Measurements from ENCODE around the gene ZNF709.
"Not testable (repeated sequence)": the region's sequence is repeated elsewhere in the genome, so short reads cannot be mapped to it uniquely, and the experiment has no call there.

ZNF709 gene

GRCh38 chr19:12439686-12440540, 44.7 kb downstream of the ZNF709 start:
- no CpG with 5 or more reads among the region's 28 CpGs for WGBS, 2 donors (ENCODE audit: extremely low coverage in 2 of 2, insufficient read length in 2 of 2, insufficient replicate concordance in 1 of 2)
- peak overlapping the region; percentile 87 for H2BK5ac ChIP-seq (ENCODE audit: low read length)
- H2BK12ac ChIP-seq (ENCODE audit: low read length); H3K4me1 ChIP-seq (ENCODE audit: control insufficient read depth in 2 of 2, insufficient read depth in 1 of 2, low read depth in 1 of 2, low read length in 2 of 2); H3K4ac ChIP-seq (ENCODE audit: low read length); H3K9me3 ChIP-seq (replicated peaks in 1 of 2; ENCODE audit: control insufficient read depth in 2 of 2, insufficient read depth in 1 of 2, low read depth in 1 of 2, low read length in 2 of 2); H3K79me1 ChIP-seq (ENCODE audit: low read depth, low read length); H2BK120ac ChIP-seq (ENCODE audit: low read depth, low read length); H3K27me3 ChIP-seq (ENCODE audit: control insufficient read depth in 3 of 3, insufficient read depth in 3 of 3, low read depth in 1 of 3, low read length in 3 of 3); H3K36me3 ChIP-seq (replicated peaks in 1 of 2; ENCODE audit: control insufficient read depth in 2 of 2, insufficient read depth in 2 of 2, low read length in 2 of 2); H4K91ac ChIP-seq (ENCODE audit: low read depth, low read length, poor library complexity); H2AK5ac ChIP-seq (ENCODE audit: low read depth, low read length); H3K14ac ChIP-seq (ENCODE audit: low read length); H4K8ac ChIP-seq (ENCODE audit: low read depth, low read length); H2BK15ac ChIP-seq (ENCODE audit: low read length): not testable (repeated sequence)
- H2AFZ ChIP-seq (ENCODE audit: low read length), result peak overlapping the region; percentile 93
- peak overlapping the region; percentile 94 for H3K27ac ChIP-seq (replicated peaks; ENCODE audit: low read length)
- peak overlapping the region; percentile 66 for H3K4me2 ChIP-seq (ENCODE audit: insufficient read depth, low read length, poor library complexity, severe bottlenecking)
- peak overlapping the region; percentile 31 for H3K23ac ChIP-seq (ENCODE audit: low read depth, low read length, poor library complexity)
- DNase-seq (ENCODE audit: low spot score), result peak; percentile 23
- H3K4me3 ChIP-seq (ENCODE audit: low read length in 2 of 2), result peak overlapping the region; percentile 88 to 94
- peak overlapping the region; percentile 84 for H3K9ac ChIP-seq (ENCODE audit: low read depth, low read length, poor library complexity)
- peak overlapping the region; percentile 96 for H3K18ac ChIP-seq (ENCODE audit: low read length)

DNA sequence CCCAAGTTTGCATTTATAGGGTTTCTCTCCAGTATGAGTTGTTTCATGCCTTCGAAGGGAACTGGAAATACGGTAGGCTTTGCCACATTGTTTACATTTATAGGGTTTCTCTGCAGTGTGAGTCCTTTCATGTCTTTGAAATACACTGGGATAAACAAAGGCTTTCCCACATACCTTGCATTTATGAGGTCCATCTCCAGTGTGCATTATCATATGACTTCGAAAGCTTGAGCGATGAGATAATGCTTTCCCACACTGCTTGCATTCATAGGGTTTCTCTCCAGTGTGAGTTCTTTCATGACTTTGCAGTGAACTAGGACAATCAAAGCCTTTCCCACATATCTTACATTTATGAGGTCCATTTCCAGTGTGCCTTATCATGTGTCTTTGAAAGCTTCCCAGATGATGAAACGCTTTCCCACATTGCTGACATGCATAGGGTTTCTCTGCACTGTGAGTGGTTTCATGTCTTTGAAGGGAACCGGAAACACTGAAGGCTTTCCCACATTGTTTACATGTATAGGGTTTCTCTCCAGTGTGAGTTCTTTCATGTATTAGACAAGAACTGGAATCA, 53.8 kb downstream of the ZNF709 start:
- H3K23ac ChIP-seq (ENCODE audit: low read depth, low read length, poor library complexity); H2BK15ac ChIP-seq (ENCODE audit: low read length); H2BK120ac ChIP-seq (ENCODE audit: low read depth, low read length); H3K27ac ChIP-seq (replicated peaks; ENCODE audit: low read length); H2BK5ac ChIP-seq (ENCODE audit: low read length); H4K91ac ChIP-seq (ENCODE audit: low read depth, low read length, poor library complexity); H3K4me3 ChIP-seq (ENCODE audit: low read length in 2 of 2); H2BK12ac ChIP-seq (ENCODE audit: low read length); DNase-seq (ENCODE audit: low spot score); H3K9ac ChIP-seq (ENCODE audit: low read depth, low read length, poor library complexity); H3K18ac ChIP-seq (ENCODE audit: low read length); H3K4me1 ChIP-seq (ENCODE audit: control insufficient read depth in 2 of 2, insufficient read depth in 1 of 2, low read depth in 1 of 2, low read length in 2 of 2); H2AK5ac ChIP-seq (ENCODE audit: low read depth, low read length); H3K27me3 ChIP-seq (ENCODE audit: control insufficient read depth in 3 of 3, insufficient read depth in 3 of 3, low read depth in 1 of 3, low read length in 3 of 3); H3K4me2 ChIP-seq (ENCODE audit: insufficient read depth, low read length, poor library complexity, severe bottlenecking); H3K14ac ChIP-seq (ENCODE audit: low read length); H3K4ac ChIP-seq (ENCODE audit: low read length); H4K8ac ChIP-seq (ENCODE audit: low read depth, low read length); H2AFZ ChIP-seq (ENCODE audit: low read length); H3K79me1 ChIP-seq (ENCODE audit: low read depth, low read length): not testable (repeated sequence)
- WGBS, 2 donors (ENCODE audit: extremely low coverage in 2 of 2, insufficient read length in 2 of 2, insufficient replicate concordance in 1 of 2), result no CpG with 5 or more reads among the region's 6 CpGs
- Histone ChIP-seq H3K36me3 (replicated peaks in 1 of 2; ENCODE audit: control insufficient read depth in 2 of 2, insufficient read depth in 2 of 2, low read length in 2 of 2) (peaks cover 17 to 63% of the 10 kb centered on the region in 2 donors), H3K9me3 (replicated peaks in 1 of 2; ENCODE audit: control insufficient read depth in 2 of 2, insufficient read depth in 1 of 2, low read depth in 1 of 2, low read length in 2 of 2) (peaks cover 10 to 59% of the 10 kb centered on the region in 2 donors)

DNA sequence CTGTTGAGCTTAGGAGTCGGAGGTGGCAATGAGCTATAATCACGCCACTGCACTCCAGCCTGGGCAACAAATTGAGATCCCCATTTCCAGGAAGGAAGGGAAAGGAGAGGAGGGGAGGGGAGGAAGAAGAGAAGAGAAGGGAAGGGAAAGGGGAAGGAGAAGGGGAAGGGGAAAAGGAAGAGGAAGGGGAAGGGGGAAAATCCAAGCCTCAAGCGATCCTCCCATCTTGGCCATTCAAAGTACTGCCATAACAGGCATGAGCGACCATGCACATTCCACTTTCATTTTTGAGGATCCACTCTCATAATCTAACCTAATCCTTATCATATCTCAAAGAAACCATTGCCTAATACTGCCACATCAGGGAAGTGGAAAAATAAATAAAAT, 58.7 kb downstream of the ZNF709 start:
- H4K91ac ChIP-seq (ENCODE audit: low read depth, low read length, poor library complexity), result no peak overlapping the region
- no peak for DNase-seq (ENCODE audit: low spot score)
- H2BK12ac ChIP-seq (ENCODE audit: low read length), result no peak overlapping the region
- H3K4me3 ChIP-seq (ENCODE audit: low read length in 2 of 2), result no peak overlapping the region
- H2AK5ac ChIP-seq (ENCODE audit: low read depth, low read length), result no peak overlapping the region
- H3K14ac ChIP-seq (ENCODE audit: low read length), result no peak overlapping the region
- no CpG with 5 or more reads among the region's 4 CpGs for WGBS, 2 donors (ENCODE audit: extremely low coverage in 2 of 2, insufficient read length in 2 of 2, insufficient replicate concordance in 1 of 2)
- H3K79me1 ChIP-seq (ENCODE audit: low read depth, low read length), result no peaks in the 10 kb centered on the region
- H3K4me2 ChIP-seq (ENCODE audit: insufficient read depth, low read length, poor library complexity, severe bottlenecking), result no peak overlapping the region
- no peak overlapping the region for H3K9ac ChIP-seq (ENCODE audit: low read depth, low read length, poor library complexity)
- H3K18ac ChIP-seq (ENCODE audit: low read length), result no peak overlapping the region
- H2AFZ ChIP-seq (ENCODE audit: low read length), result no peak overlapping the region
- H2BK120ac ChIP-seq (ENCODE audit: low read depth, low read length), result no peak overlapping the region
- H4K8ac ChIP-seq (ENCODE audit: low read depth, low read length), result no peak overlapping the region
- H2BK15ac ChIP-seq (ENCODE audit: low read length), result no peak overlapping the region
- no peak overlapping the region for H3K4ac ChIP-seq (ENCODE audit: low read length)
- peaks cover 11 to 64% of the 10 kb centered on the region in 2 donors for H3K9me3 ChIP-seq (replicated peaks in 1 of 2; ENCODE audit: control insufficient read depth in 2 of 2, insufficient read depth in 1 of 2, low read depth in 1 of 2, low read length in 2 of 2)
- H3K27ac ChIP-seq (replicated peaks; ENCODE audit: low read length), result no peak overlapping the region
- H3K4me1 ChIP-seq (ENCODE audit: control insufficient read depth in 2 of 2, insufficient read depth in 1 of 2, low read depth in 1 of 2, low read length in 2 of 2), result no peaks in the 10 kb centered on the region
- no peaks in the 10 kb centered on the region for H3K27me3 ChIP-seq (ENCODE audit: control insufficient read depth in 3 of 3, insufficient read depth in 3 of 3, low read depth in 1 of 3, low read length in 3 of 3)
- peaks cover 17 to 79% of the 10 kb centered on the region in 2 donors for H3K36me3 ChIP-seq (replicated peaks in 1 of 2; ENCODE audit: control insufficient read depth in 2 of 2, insufficient read depth in 2 of 2, low read length in 2 of 2)
- no peak overlapping the region for H2BK5ac ChIP-seq (ENCODE audit: low read length)
- no peak overlapping the region for H3K23ac ChIP-seq (ENCODE audit: low read depth, low read length, poor library complexity)

DNA sequence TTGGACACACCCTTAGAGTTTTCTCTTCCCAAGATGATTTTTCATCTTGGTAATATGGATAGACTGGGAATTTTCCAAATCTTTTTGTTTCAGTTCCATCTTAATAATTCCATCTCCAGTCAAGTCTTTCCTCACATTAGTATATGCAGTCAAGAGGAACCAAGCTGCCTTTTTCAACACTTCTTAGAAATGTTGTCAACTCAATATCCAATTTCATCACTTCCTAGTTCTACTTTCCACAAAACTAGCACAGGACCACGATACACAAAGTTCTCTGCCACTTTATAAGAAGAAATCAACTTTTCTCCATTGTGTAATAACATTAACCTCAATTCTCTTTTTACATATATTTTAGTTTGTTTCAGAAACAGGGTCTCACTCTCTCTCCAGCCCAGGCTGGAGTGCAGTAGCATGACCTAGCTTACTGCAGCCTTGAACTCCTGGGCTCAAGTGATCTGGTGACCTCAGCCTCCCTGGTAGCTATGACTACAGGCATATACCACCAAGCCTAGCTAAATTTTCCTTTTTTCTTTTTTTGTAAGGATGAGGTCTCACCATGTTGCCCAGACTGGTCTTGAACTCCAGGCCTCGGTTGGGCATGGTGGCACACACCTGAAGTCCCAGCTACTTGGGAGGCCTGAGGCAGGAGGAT, 59.3 kb downstream of the ZNF709 start:
- Histone ChIP-seq H3K27ac (replicated peaks; ENCODE audit: low read length) (no peak overlapping the region), H2AFZ (ENCODE audit: low read length) (no peak overlapping the region), H3K9ac (ENCODE audit: low read depth, low read length, poor library complexity) (no peak overlapping the region), H3K36me3 (replicated peaks in 1 of 2; ENCODE audit: control insufficient read depth in 2 of 2, insufficient read depth in 2 of 2, low read length in 2 of 2) (peaks cover 12 to 73% of the 10 kb centered on the region in 2 donors), H2BK120ac (ENCODE audit: low read depth, low read length) (no peak overlapping the region), H3K4ac (ENCODE audit: low read length) (no peak overlapping the region), H3K23ac (ENCODE audit: low read depth, low read length, poor library complexity) (no peak overlapping the region), H3K4me2 (ENCODE audit: insufficient read depth, low read length, poor library complexity, severe bottlenecking) (no peak overlapping the region), H3K18ac (ENCODE audit: low read length) (no peak overlapping the region), H3K4me3 (ENCODE audit: low read length in 2 of 2) (no peak overlapping the region), H3K9me3 (replicated peaks in 1 of 2; ENCODE audit: control insufficient read depth in 2 of 2, insufficient read depth in 1 of 2, low read depth in 1 of 2, low read length in 2 of 2) (peaks cover 10 to 62% of the 10 kb centered on the region in 2 donors), H4K91ac (ENCODE audit: low read depth, low read length, poor library complexity) (no peak overlapping the region), H4K8ac (ENCODE audit: low read depth, low read length) (no peak overlapping the region), H3K14ac (ENCODE audit: low read length) (no peak overlapping the region), H2BK12ac (ENCODE audit: low read length) (no peak overlapping the region), H3K79me1 (ENCODE audit: low read depth, low read length) (no peaks in the 10 kb centered on the region), H2BK15ac (ENCODE audit: low read length) (no peak overlapping the region), H3K4me1 (ENCODE audit: control insufficient read depth in 2 of 2, insufficient read depth in 1 of 2, low read depth in 1 of 2, low read length in 2 of 2) (no peaks in the 10 kb centered on the region), H2AK5ac (ENCODE audit: low read depth, low read length) (no peak overlapping the region), H3K27me3 (ENCODE audit: control insufficient read depth in 3 of 3, insufficient read depth in 3 of 3, low read depth in 1 of 3, low read length in 3 of 3) (no peaks in the 10 kb centered on the region), H2BK5ac (ENCODE audit: low read length) (no peak overlapping the region)
- DNase-seq (ENCODE audit: low spot score), result no peak
- WGBS, 2 donors (ENCODE audit: extremely low coverage in 2 of 2, insufficient read length in 2 of 2, insufficient replicate concordance in 1 of 2), result no CpG with 5 or more reads among the region's 2 CpGs
